Gastrocnemius medialis (tissue), 4 donors: ENCODE data around the gene MRTFA.

Source experiments
- POLR2A ChIP-seq, 2 donors: fragments of 450-650 bp; IDR thresholded peaks; one replicate each; pipeline ENCODE4 v1.6.1; 2017; ENCODE audit warnings: antibody characterized with exemption in 2 of 2, mild to moderate bottlenecking in 2 of 2, moderate library complexity in 2 of 2
- TF ChIP-seq, protein P1 (sequence below), 5 experiments: fragments of 450-650 bp in 3 of 5; fragments of 200-600 bp in 2 of 5; sonication (generic) in 2 of 5; IDR thresholded peaks in 4 of 5; conservative IDR thresholded peaks in 1 of 5; 1 replicate in 4 of 5; 2 replicates in 1 of 5; pipeline ENCODE4 v1.5.1; 2016 to 2019; ENCODE audit warnings: antibody characterized with exemption in 5 of 5, mild to moderate bottlenecking in 3 of 5, moderate library complexity in 3 of 5

GRCh38 chr22:40668611-40669411 lies 32.3 kb upstream of the MRTFA start:
- no peak for TF ChIP-seq POLR2A (IDR thresholded peaks at IDR 0.05)
- TF ChIP-seq, protein P1, sequence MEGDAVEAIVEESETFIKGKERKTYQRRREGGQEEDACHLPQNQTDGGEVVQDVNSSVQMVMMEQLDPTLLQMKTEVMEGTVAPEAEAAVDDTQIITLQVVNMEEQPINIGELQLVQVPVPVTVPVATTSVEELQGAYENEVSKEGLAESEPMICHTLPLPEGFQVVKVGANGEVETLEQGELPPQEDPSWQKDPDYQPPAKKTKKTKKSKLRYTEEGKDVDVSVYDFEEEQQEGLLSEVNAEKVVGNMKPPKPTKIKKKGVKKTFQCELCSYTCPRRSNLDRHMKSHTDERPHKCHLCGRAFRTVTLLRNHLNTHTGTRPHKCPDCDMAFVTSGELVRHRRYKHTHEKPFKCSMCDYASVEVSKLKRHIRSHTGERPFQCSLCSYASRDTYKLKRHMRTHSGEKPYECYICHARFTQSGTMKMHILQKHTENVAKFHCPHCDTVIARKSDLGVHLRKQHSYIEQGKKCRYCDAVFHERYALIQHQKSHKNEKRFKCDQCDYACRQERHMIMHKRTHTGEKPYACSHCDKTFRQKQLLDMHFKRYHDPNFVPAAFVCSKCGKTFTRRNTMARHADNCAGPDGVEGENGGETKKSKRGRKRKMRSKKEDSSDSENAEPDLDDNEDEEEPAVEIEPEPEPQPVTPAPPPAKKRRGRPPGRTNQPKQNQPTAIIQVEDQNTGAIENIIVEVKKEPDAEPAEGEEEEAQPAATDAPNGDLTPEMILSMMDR (IDR thresholded peaks at IDR 0.05 in 4 of 5, conservative IDR thresholded peaks at IDR 0.05 in 1 of 5), result no peak
